D721Med (cell line): ENCODE measurements around the gene GSC2.

Source experiments
- DNase-seq: peaks from one replicate; pipeline ENCODE4 v3.0.0; 2011; ENCODE audit warnings: low spot score; ENCODE audit not compliant: insufficient read length
- FAIRE-seq: peaks from 2 replicates; lab custom pipeline; 2011; peaks lifted over from hg19 to GRCh38; lab: Jason Lieb, UNC
- TF ChIP-seq, protein P1 (sequence below): IDR thresholded peaks from 2 replicates; pipeline ENCODE4 v1.5.1; 2012; ENCODE audit warnings: mild to moderate bottlenecking, control low read depth; ENCODE audit not compliant: insufficient read depth; ENCODE audit errors: missing control alignments

GSC2 gene

DNA sequence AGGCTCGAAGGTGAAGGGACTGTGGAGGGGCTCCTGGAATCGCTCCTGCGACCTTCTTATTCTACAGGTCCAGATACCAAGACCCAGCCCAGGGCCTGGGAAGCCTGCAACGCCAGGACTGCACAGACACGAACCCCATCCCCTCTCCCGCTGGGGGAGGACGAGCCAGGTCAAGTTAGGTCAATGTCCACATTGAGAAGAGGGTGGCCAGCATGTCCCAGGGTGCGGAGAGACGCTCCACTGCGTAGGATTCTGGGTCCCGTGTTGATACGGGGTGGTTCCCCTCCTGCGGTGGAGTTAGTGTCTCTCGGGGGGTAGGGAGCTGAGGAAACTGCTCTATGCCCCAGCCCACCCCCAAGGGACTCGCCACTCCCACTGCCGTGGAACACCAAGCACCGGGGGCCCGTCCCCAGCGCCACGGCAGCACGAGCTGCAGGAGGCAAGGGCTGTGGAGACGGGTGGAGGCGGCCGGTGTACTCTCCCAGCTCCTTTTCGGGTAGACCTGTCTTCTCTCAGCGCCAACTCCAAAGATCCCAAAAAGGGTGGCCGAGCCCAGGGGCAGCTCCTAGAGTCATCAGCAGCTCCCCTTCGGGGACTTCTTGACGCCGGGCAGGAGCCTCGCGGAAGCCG, 1.6 kb downstream of the GSC2 start:
- TF ChIP-seq, protein P1, sequence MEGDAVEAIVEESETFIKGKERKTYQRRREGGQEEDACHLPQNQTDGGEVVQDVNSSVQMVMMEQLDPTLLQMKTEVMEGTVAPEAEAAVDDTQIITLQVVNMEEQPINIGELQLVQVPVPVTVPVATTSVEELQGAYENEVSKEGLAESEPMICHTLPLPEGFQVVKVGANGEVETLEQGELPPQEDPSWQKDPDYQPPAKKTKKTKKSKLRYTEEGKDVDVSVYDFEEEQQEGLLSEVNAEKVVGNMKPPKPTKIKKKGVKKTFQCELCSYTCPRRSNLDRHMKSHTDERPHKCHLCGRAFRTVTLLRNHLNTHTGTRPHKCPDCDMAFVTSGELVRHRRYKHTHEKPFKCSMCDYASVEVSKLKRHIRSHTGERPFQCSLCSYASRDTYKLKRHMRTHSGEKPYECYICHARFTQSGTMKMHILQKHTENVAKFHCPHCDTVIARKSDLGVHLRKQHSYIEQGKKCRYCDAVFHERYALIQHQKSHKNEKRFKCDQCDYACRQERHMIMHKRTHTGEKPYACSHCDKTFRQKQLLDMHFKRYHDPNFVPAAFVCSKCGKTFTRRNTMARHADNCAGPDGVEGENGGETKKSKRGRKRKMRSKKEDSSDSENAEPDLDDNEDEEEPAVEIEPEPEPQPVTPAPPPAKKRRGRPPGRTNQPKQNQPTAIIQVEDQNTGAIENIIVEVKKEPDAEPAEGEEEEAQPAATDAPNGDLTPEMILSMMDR, result no peak
- DNase-seq, result no peak
- no peak for FAIRE-seq

DNA sequence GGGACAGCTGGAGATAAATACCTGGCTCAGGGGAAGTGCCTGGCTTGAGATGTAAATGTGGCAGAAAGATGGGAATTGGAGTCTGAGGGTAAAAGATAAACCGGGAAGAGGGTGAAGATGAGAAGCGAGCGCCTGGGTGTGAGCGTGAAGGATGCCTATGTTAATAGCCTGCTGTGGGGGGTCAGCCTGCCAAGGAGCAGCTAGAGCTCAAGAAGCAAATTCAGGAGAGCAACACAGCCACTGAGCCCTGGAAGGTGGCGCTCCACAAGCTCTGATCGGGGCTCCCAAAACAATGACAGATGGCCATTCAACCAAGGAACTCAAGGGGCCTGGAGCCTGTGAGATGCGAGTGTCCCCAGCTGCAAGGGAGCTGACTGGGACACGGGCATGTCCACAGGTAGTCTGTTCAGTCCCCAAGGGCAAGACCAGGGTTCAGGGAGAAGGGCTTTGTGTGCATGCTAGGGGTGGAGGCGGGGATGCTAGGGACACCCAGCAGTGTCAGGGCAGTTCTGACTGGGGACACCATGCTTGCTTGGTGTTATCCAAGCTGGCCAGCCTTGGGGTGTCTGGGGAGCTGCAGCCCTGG, 2.8 kb downstream of the GSC2 start:
- TF ChIP-seq, protein P1, result no peak
- DNase-seq (no peak), FAIRE-seq (no peak)

DNA sequence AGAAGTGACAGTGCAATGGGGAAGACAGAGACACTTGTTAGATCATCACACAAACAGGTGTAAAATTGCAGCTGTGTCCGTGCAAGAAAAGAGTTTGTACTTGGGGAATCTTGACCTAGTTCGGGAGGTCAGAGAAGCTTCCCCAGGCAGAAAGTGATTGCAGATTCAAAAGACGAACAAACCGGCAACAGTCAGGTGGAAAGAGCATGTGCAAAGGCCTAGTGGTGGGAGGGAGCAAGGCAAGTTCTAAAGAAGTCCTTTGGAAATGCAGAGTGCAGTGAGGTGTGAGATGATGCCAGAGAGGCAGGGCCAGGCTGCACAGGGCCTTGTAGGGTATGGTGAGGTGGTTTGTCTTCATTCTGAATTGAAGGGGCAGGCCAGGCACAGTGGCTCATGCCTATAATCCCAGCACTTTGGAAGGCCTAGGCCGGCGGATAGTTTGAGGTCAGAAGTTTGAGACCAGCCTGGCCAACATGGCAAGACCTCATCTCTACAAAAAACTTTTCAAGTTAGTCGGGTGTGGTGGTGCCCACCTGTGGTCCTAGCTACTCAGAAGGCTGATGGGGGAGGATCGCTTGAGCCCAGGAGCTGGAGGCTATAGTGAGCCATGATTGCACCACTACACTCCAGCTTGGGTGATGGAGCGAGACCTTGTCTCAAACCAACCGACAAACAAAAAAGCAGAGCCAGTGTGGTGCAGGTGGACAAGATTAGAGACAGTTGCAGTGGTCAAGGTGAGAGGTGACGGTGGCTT, 3.7 kb downstream of the GSC2 start:
- no peak for DNase-seq
- no peak for FAIRE-seq
- TF ChIP-seq, protein P1, result no peak

DNA sequence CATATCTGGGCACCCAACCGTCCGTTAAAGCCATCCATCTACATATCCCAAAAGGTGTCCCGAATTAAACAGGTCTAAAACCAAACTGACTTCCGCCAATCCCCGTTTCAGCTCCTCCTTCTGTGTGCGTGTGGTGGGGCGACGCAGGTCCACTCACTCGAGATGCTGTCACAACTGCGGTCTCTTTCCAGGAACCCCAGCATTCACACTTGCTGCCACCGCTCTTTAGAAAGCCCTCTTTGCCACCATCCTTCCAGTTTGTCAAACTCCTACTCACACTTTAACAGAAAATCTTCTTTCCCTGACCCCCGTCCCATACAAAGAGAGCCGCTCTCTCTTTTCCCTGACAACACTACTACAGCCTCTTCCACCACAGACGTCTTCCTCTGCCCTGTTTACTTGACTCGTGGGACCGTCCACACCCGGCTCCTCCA, 6.1 kb downstream of the GSC2 start:
- no peak for DNase-seq
- no peak for FAIRE-seq
- TF ChIP-seq, protein P1, result no peak

DNA sequence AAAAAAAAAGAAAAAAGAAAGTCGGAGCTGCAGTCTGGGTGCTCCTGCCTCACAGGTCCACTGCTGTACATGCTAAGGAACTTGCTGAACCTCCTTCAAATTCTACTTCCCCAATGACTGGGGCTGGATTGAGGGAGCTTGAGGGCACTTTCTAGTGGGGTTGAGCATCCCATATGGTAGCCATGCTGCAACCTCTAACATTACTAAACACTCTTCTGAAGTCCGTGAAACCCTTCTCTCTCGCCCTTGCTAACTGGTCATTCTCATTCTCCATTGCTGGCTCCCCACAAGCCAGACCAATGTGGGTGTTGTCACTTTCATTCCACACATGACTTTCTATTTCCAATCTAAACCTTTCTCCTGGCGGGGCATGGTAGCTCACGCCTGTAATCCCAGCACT, 6.9 kb downstream of the GSC2 start:
- no peak for FAIRE-seq

DNA sequence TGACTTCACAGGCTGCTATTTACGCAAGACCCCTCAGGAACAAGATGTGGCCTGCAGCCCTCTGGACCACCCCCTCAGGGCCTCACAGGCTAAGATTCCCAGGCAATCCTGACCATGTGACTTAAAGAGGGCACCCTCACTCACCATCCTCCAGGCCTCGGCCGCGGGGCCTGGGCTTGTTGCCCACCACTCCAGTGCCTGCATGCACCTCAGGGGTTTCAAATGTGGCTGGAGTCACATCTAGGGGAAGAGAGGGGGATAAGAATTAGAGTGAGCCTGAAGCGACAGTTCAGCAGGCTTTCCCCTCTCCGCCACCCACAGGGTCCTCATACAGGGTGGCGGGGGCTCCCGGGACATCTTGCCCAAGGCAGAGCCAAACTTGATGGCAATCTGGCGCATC, 7.7 kb downstream of the GSC2 start:
- FAIRE-seq, result no peak

More for the DNA sequence above, 6.9 kb downstream of the GSC2 start:
- no peak for DNase-seq
- TF ChIP-seq, protein P1, result no peak

More for the DNA sequence above, 7.7 kb downstream of the GSC2 start:
- no peak for DNase-seq
- TF ChIP-seq, protein P1, result no peak
